OCI-LY3 (cell line): ENCODE measurements around the gene PCP2.

Experiments used
- EZH2phosphoT487 ChIP-seq: fragments of 200-600 bp; shearing (Covaris generic); IDR thresholded peaks from 2 replicates; pipeline ENCODE4 v1.6.1; 2018; ENCODE audit warnings: antibody characterized with exemption, mixed run types, low read depth
- TF ChIP-seq, protein P1 (sequence below): fragments of 200-600, 300-600 bp; sonication (generic); IDR thresholded peaks from 2 replicates; pipeline ENCODE4 v1.5.1; 2014; ENCODE audit warnings: antibody characterized with exemption, low read length, low read depth

DNA sequence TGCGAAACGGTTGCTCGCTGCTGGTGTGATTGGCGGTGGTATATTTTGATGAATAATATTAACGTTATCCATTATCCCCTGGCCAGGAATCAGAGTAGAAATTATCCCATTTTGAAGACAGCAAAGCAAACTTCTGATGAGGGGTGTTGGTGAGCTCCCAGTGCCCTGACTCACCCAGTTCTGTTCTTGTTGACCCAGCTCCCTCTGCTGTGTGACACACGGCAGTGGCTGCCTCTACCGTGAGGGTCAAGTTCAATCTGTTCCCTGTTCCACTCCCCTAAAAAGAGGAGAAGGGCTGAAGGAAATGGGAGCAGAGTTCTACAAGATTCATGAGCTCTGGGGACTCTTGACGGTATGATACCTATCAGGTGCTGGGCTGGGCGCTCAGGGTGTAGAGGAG, 35.8 kb downstream of the PCP2 start:
- TF ChIP-seq, protein P1, sequence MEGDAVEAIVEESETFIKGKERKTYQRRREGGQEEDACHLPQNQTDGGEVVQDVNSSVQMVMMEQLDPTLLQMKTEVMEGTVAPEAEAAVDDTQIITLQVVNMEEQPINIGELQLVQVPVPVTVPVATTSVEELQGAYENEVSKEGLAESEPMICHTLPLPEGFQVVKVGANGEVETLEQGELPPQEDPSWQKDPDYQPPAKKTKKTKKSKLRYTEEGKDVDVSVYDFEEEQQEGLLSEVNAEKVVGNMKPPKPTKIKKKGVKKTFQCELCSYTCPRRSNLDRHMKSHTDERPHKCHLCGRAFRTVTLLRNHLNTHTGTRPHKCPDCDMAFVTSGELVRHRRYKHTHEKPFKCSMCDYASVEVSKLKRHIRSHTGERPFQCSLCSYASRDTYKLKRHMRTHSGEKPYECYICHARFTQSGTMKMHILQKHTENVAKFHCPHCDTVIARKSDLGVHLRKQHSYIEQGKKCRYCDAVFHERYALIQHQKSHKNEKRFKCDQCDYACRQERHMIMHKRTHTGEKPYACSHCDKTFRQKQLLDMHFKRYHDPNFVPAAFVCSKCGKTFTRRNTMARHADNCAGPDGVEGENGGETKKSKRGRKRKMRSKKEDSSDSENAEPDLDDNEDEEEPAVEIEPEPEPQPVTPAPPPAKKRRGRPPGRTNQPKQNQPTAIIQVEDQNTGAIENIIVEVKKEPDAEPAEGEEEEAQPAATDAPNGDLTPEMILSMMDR: no peak
- no peak for TF ChIP-seq EZH2phosphoT487
